Measurements from ENCODE around the gene DYRK1B.

GRCh38 chr19:39878398-39878797 lies 44.4 kb upstream of the DYRK1B start:
- TF ChIP-seq EZH2phosphoT487 (IDR thresholded peaks at IDR 0.05) (no peak), CTCF (IDR thresholded peaks at IDR 0.05) (no peak)

Data from neural progenitor cell (in vitro differentiated cells).